Measurements from ENCODE around the gene GJA3.

The GJA3 gene

GRCh38 chr13:20101467-20102316 lies 59.2 kb downstream of the GJA3 start:
- no peak for TF ChIP-seq CTCF (IDR thresholded peaks at IDR 0.05; ENCODE audit: insufficient read depth, low read length, poor library complexity, severe bottlenecking)
- H3K27me3 ChIP-seq (replicated peaks; ENCODE audit: control insufficient read depth, insufficient read depth, low read length) = no peaks in the 10 kb centered on the region
- no peak for DNase-seq (ENCODE audit: extremely low read depth, insufficient read length)
- no peaks in the 10 kb centered on the region for H3K36me3 ChIP-seq (ENCODE audit: control insufficient read depth, insufficient read depth, low read length)
- H3K4me3 ChIP-seq (replicated peaks; ENCODE audit: low read depth, low read length) = no peak overlapping the region

GRCh38 chr13:20099319-20099718 lies 61.5 kb downstream of the GJA3 start:
- Histone ChIP-seq H3K27me3 (replicated peaks; ENCODE audit: control insufficient read depth, insufficient read depth, low read length) (no peaks in the 10 kb centered on the region), H3K4me3 (replicated peaks; ENCODE audit: low read depth, low read length) (no peak overlapping the region), H3K36me3 (ENCODE audit: control insufficient read depth, insufficient read depth, low read length) (no peaks in the 10 kb centered on the region)
- no peak for TF ChIP-seq CTCF (IDR thresholded peaks at IDR 0.05; ENCODE audit: insufficient read depth, low read length, poor library complexity, severe bottlenecking)
- no peak for DNase-seq (ENCODE audit: extremely low read depth, insufficient read length)

- H3K27me3 ChIP-seq (replicated peaks; ENCODE audit: control insufficient read depth, insufficient read depth, low read length) = no peaks in the 10 kb centered on the region
- TF ChIP-seq CTCF (IDR thresholded peaks at IDR 0.05; ENCODE audit: insufficient read depth, low read length, poor library complexity, severe bottlenecking) = no peak
- no peaks in the 10 kb centered on the region for H3K36me3 ChIP-seq (ENCODE audit: control insufficient read depth, insufficient read depth, low read length)
- DNase-seq (ENCODE audit: extremely low read depth, insufficient read length) = no peak
- H3K4me3 ChIP-seq (replicated peaks; ENCODE audit: low read depth, low read length) = no peak overlapping the region
Observed at GRCh38 chr13:20093951-20094350, 66.9 kb downstream of the GJA3 start.

- Histone ChIP-seq H3K36me3 (ENCODE audit: control insufficient read depth, insufficient read depth, low read length) (no peaks in the 10 kb centered on the region), H3K27me3 (replicated peaks; ENCODE audit: control insufficient read depth, insufficient read depth, low read length) (no peaks in the 10 kb centered on the region), H3K4me3 (replicated peaks; ENCODE audit: low read depth, low read length) (no peak overlapping the region)
- TF ChIP-seq CTCF (IDR thresholded peaks at IDR 0.05; ENCODE audit: insufficient read depth, low read length, poor library complexity, severe bottlenecking) = no peak
- no peak for DNase-seq (ENCODE audit: extremely low read depth, insufficient read length)
Observed at GRCh38 chr13:20090349-20090748, 70.5 kb downstream of the GJA3 start.

Measured in GM06990 (cell line).